ENCODE data around the gene SLC4A11. TPM values are rescaled to one million over a fixed set of nuclear protein-coding genes. Genes with fewer than 3 reads are reported as not detected.

The SLC4A11 gene
- total RNA-seq, 1 donor from 2014 or later: 5.0 TPM

GRCh38 chr20:3239867-3240775 is 1.1 kb upstream of the SLC4A11 start:
- no peak for TF ChIP-seq CTCF (IDR thresholded peaks at IDR 0.05)
- DNase-seq (no peak), ATAC-seq (peak; percentile 38 to 46)
- Histone ChIP-seq H3K36me3 (no peaks in the 10 kb centered on the region), H3K27ac (no peak overlapping the region), H3K4me3 (peak overlapping the region; percentile 73), H3K9me3 (no peaks in the 10 kb centered on the region), H3K4me1 (peaks cover 15% of the 10 kb centered on the region), H3K27me3 (ENCODE audit: low read depth) (peaks cover 42% of the 10 kb centered on the region)
- intact Hi-C loops (cut with DNase I): no loop called here

GRCh38 chr20:3238616-3239025 is 369 bp downstream of the SLC4A11 start:
- Histone ChIP-seq H3K9me3 (no peaks in the 10 kb centered on the region), H3K4me1 (peaks cover 15% of the 10 kb centered on the region), H3K4me3 (peak overlapping the region; percentile 73), H3K27me3 (ENCODE audit: low read depth) (peaks cover 47% of the 10 kb centered on the region), H3K27ac (no peak overlapping the region), H3K36me3 (no peaks in the 10 kb centered on the region)
- TF ChIP-seq CTCF (IDR thresholded peaks at IDR 0.05): no peak
- no peak for DNase-seq
- intact Hi-C loops (cut with DNase I): no loop called here
- peak; percentile 40 to 52 for ATAC-seq

GRCh38 chr20:3237958-3238615 is 903 bp downstream of the SLC4A11 start:
- peak overlapping the region; percentile 73 for H3K4me3 ChIP-seq
- no peak overlapping the region for H3K27ac ChIP-seq
- no peaks in the 10 kb centered on the region for H3K36me3 ChIP-seq
- H3K9me3 ChIP-seq: no peaks in the 10 kb centered on the region
- TF ChIP-seq CTCF (IDR thresholded peaks at IDR 0.05): no peak
- DNase-seq (no peak), ATAC-seq (peak; percentile 3 to 4)
- peaks cover 47% of the 10 kb centered on the region for H3K27me3 ChIP-seq (ENCODE audit: low read depth)
- intact Hi-C loops (cut with DNase I): no loop called here
- H3K4me1 ChIP-seq: peaks cover 15% of the 10 kb centered on the region

GRCh38 chr20:3237011-3237957 is 1.7 kb downstream of the SLC4A11 start:
- H3K27me3 ChIP-seq (ENCODE audit: low read depth): peaks cover 47% of the 10 kb centered on the region
- intact Hi-C loops (cut with DNase I): no loop called here
- H3K4me3 ChIP-seq: no peak overlapping the region
- DNase-seq (no peak), ATAC-seq (no peak)
- H3K27ac ChIP-seq: no peak overlapping the region
- peaks cover 15% of the 10 kb centered on the region for H3K4me1 ChIP-seq
- H3K36me3 ChIP-seq: no peaks in the 10 kb centered on the region
- TF ChIP-seq CTCF (IDR thresholded peaks at IDR 0.05): no peak
- H3K9me3 ChIP-seq: no peaks in the 10 kb centered on the region
